ENCODE data around the gene PPP2R5D. TPM values are rescaled to one million over a fixed set of nuclear protein-coding genes. Genes with fewer than 3 reads are reported as not detected.
"Not testable (repeated sequence)": the region's sequence is repeated elsewhere in the genome, so short reads cannot be mapped to it uniquely, and the experiment has no call there.

Gene PPP2R5D
- total RNA-seq, 3 donors from 2014 or later (not counting 1 experiment from before 2014, with no cell fraction given), result 30.5 to 49.1 (median 40.1) TPM

DNA sequence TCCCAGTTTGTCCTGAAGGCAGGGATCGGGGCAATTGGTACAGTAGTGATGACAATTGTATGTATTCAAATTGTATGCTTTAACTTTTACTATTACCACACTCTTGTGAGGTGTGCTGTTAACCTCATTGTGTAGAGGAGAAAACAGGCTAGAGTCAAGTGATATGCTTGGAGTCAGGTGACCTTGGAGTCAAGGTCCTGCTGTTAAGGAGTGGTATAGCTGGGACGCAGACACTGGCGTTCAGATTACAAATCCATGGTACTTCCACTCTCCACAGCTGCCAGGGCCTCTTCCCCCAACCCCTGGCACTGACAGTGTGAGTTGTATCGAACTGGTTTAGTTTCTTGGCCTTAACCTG lies 44.6 kb upstream of the PPP2R5D start:
- H3K27me3 Mint-ChIP-seq (ENCODE audit: low read depth in 2 of 2), result no peaks in the 10 kb centered on the region
- TF ChIP-seq, protein P1, sequence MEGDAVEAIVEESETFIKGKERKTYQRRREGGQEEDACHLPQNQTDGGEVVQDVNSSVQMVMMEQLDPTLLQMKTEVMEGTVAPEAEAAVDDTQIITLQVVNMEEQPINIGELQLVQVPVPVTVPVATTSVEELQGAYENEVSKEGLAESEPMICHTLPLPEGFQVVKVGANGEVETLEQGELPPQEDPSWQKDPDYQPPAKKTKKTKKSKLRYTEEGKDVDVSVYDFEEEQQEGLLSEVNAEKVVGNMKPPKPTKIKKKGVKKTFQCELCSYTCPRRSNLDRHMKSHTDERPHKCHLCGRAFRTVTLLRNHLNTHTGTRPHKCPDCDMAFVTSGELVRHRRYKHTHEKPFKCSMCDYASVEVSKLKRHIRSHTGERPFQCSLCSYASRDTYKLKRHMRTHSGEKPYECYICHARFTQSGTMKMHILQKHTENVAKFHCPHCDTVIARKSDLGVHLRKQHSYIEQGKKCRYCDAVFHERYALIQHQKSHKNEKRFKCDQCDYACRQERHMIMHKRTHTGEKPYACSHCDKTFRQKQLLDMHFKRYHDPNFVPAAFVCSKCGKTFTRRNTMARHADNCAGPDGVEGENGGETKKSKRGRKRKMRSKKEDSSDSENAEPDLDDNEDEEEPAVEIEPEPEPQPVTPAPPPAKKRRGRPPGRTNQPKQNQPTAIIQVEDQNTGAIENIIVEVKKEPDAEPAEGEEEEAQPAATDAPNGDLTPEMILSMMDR (IDR thresholded peaks at IDR 0.05), result no peak
- peaks cover 7% of the 10 kb centered on the region for H3K36me3 Mint-ChIP-seq
- H3K4me3 Mint-ChIP-seq, result no peak overlapping the region
- peaks cover 60% of the 10 kb centered on the region for H3K36me3 ChIP-seq (ENCODE audit: control insufficient read depth, insufficient read depth, low read length)
- no peaks in the 10 kb centered on the region for H3K9me3 Mint-ChIP-seq
- H3K4me3 ChIP-seq (ENCODE audit: low read length), result no peak overlapping the region
- no peaks in the 10 kb centered on the region for H3K27me3 ChIP-seq (ENCODE audit: control insufficient read depth, insufficient read depth, low read length)
- H3K27ac ChIP-seq (ENCODE audit: low read length), result no peak overlapping the region
- intact Hi-C loops (cut with micrococcal nuclease), result no loop called here
- H3K9me3 ChIP-seq (ENCODE audit: control insufficient read depth, insufficient read depth, low read length), result no peaks in the 10 kb centered on the region
- peaks cover 5% of the 10 kb centered on the region for H3K4me1 ChIP-seq (ENCODE audit: control insufficient read depth, insufficient read depth, low read length)
- ATAC-seq (peak in 1 of 3 donors; percentile 14), DNase-seq (no peak)
- whole genome bisulfite sequencing (ENCODE audit: insufficient coverage), result 100% methylated on average over 2 of the region's 4 CpGs
- peak overlapping the region; percentile 29 to 64 for H3K27ac Mint-ChIP-seq
- peaks cover 5 to 11% of the 10 kb centered on the region in 2 donors for H3K4me1 Mint-ChIP-seq

DNA sequence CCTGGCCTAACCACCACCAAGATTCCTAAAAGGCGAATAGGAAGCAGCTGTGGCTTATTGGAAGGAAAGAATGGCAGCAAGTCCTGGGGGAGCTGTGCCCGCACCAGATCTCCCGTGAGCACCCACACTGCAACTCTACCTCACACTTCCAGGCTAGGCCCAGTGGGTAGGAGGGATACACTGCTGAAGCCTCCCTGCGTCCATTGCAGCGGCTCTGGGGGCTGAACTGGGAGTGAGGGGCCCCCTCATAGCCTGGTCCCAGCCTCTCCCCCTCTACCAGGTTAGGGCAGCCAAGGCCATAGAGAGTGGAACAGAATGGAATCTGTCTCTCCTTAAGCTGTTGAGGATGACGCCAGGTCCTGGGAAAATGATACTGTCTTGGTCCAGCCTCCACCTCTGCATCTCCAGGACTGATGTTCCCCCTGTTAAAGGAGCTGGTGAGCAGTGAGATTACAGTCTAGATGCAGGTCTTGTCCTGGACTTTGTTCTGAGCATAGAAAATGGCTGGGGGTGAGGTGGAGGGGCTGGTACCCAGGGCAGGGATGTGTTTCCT lies 43.8 kb upstream of the PPP2R5D start:
- Histone ChIP-seq H3K4me1 (ENCODE audit: control insufficient read depth, insufficient read depth, low read length) (peaks cover 1% of the 10 kb centered on the region), H3K27ac (ENCODE audit: low read length) (no peak overlapping the region), H3K4me3 (ENCODE audit: low read length) (no peak overlapping the region), H3K27me3 (ENCODE audit: control insufficient read depth, insufficient read depth, low read length) (no peaks in the 10 kb centered on the region), H3K36me3 (ENCODE audit: control insufficient read depth, insufficient read depth, low read length) (peaks cover 56% of the 10 kb centered on the region), H3K9me3 (ENCODE audit: control insufficient read depth, insufficient read depth, low read length) (no peaks in the 10 kb centered on the region)
- Mint-ChIP-seq H3K36me3 (peaks cover 7% of the 10 kb centered on the region), H3K27me3 (ENCODE audit: low read depth in 2 of 2) (no peaks in the 10 kb centered on the region), H3K27ac (peak overlapping the region; percentile 29 to 56), H3K4me1 (peaks cover 5 to 11% of the 10 kb centered on the region in 2 donors), H3K9me3 (no peaks in the 10 kb centered on the region), H3K4me3 (no peak overlapping the region)
- DNase-seq (no peak), ATAC-seq (no peak)
- TF ChIP-seq, protein P1 (IDR thresholded peaks at IDR 0.05), result no peak
- intact Hi-C loops (cut with micrococcal nuclease), result no loop called here
- WGBS (ENCODE audit: insufficient coverage), result 98% methylated on average over 2 of the region's 6 CpGs

DNA sequence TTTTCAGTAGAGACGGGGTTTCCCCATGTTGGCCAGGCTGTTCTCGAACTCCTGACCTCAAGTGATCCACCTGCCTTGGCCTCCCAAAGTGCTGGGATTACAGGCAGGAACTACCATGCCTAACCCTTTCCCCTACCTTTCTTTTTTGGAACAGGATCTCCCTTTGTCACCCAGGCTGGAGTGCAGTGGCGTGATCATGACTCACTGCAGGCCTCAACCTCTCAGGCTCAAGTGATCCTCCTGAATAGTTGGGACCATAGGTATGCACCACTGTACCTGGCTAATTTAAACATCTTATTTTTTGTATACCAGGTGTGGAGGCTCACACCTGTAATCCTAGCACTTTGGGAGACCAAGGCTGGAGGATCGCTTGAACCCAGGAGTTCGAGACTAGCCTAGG lies 43.0 kb upstream of the PPP2R5D start:
- intact Hi-C loops (cut with micrococcal nuclease); H3K4me1 ChIP-seq (ENCODE audit: control insufficient read depth, insufficient read depth, low read length); H3K9me3 ChIP-seq (ENCODE audit: control insufficient read depth, insufficient read depth, low read length); H3K27me3 ChIP-seq (ENCODE audit: control insufficient read depth, insufficient read depth, low read length); H3K4me3 Mint-ChIP-seq; H3K27ac ChIP-seq (ENCODE audit: low read length); H3K9me3 Mint-ChIP-seq; ATAC-seq; H3K36me3 Mint-ChIP-seq; H3K4me3 ChIP-seq (ENCODE audit: low read length); DNase-seq; H3K27me3 Mint-ChIP-seq (ENCODE audit: low read depth in 2 of 2): not testable (repeated sequence)
- WGBS (ENCODE audit: insufficient coverage), result 95% methylated on average over 5 of the region's 5 CpGs
- H3K36me3 ChIP-seq (ENCODE audit: control insufficient read depth, insufficient read depth, low read length), result peaks cover 48% of the 10 kb centered on the region
- H3K27ac Mint-ChIP-seq, result peak overlapping the region in 1 of 2 donors; percentile 56
- peaks cover 5 to 11% of the 10 kb centered on the region in 2 donors for H3K4me1 Mint-ChIP-seq

DNA sequence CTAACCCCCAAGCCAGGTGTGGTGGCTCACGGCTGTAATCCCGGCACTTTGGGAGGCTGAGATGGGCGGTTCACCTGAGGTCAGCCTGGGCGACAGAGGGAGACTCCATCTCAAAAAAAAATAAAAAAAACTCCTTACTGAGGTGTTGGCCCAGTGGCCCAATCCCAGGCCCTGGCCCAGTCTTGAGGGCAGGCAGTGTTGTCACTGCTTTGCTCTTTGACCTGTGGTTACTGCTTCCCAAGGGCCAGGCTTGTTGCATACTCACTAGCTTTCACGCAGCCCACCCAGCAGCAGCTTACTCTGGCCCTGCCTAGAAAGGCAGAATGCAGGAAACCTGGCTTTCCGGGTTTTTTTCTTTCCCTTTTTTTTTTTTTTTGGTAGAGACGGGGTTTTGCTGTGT lies 41.9 kb upstream of the PPP2R5D start:
- Mint-ChIP-seq H3K27me3 (ENCODE audit: low read depth in 2 of 2) (no peaks in the 10 kb centered on the region), H3K4me3 (no peak overlapping the region), H3K36me3 (no peaks in the 10 kb centered on the region), H3K27ac (peak overlapping the region in 1 of 2 donors; percentile 49), H3K4me1 (peaks cover 0 to 5% of the 10 kb centered on the region in 2 donors), H3K9me3 (no peaks in the 10 kb centered on the region)
- no peaks in the 10 kb centered on the region for H3K4me1 ChIP-seq (ENCODE audit: control insufficient read depth, insufficient read depth, low read length)
- intact Hi-C loops (cut with micrococcal nuclease), result no loop called here
- DNase-seq (no peak), ATAC-seq (no peak)
- TF ChIP-seq, protein P1 (IDR thresholded peaks at IDR 0.05), result no peak
- no peak overlapping the region for H3K4me3 ChIP-seq (ENCODE audit: low read length)
- H3K36me3 ChIP-seq (ENCODE audit: control insufficient read depth, insufficient read depth, low read length), result peaks cover 38% of the 10 kb centered on the region
- no peaks in the 10 kb centered on the region for H3K27me3 ChIP-seq (ENCODE audit: control insufficient read depth, insufficient read depth, low read length)
- H3K27ac ChIP-seq (ENCODE audit: low read length), result no peak overlapping the region
- H3K9me3 ChIP-seq (ENCODE audit: control insufficient read depth, insufficient read depth, low read length), result no peaks in the 10 kb centered on the region
- 87% methylated on average over 6 of the region's 7 CpGs for WGBS (ENCODE audit: insufficient coverage)
